Measurements from ENCODE around the gene C3.
A peak's percentile ranks its signal among the peaks of the same experiment; 100 is the strongest.

GRCh38 chr19:6769006-6769619, 48.7 kb upstream of the C3 start:
- TF ChIP-seq CTCF (IDR thresholded peaks at IDR 0.05; ENCODE audit: poor library complexity) (peak; percentile 34), EZH2 (IDR thresholded peaks at IDR 0.05; ENCODE audit: borderline replicate concordance) (no peak)

All from hepatocyte (in vitro differentiated cells).